ENCODE results near the gene SLC5A8. TPM values are rescaled to one million over a fixed set of nuclear protein-coding genes. Genes with fewer than 3 reads are reported as not detected.

Gene SLC5A8
- total and polyA plus RNA-seq, 9 of the 15 experiments (the other 6 are each of a cell fraction or from before 2014, with no cell fraction given), result not detected

- no peak for ATAC-seq
- intact Hi-C loops (cut with micrococcal nuclease) (loop anchor here (10.0 kb wide), 1 partner anchor 150 kb away; no protein-coding TSS in a partner anchor), in situ Hi-C loops (cut with MboI) (no loop called here)
- no peak overlapping the region for H2AFZ ChIP-seq (ENCODE audit: low read depth, low read length)
- 0% methylated on average over 3 of the region's 3 CpGs for WGBS (ENCODE audit: insufficient coverage, low coverage, missing lambda C conversion rate)
- BruUV-seq (replicated peaks), result no TSS peak
- no peak overlapping the region for H3K9ac ChIP-seq (ENCODE audit: insufficient read depth in 1 of 2, low read depth in 2 of 2, low read length in 2 of 2)
- no peak for FAIRE-seq
- H3K4me2 ChIP-seq (ENCODE audit: insufficient read depth, low read length), result no peak overlapping the region
- H3K9me3 ChIP-seq (replicated peaks; ENCODE audit: control insufficient read depth, insufficient read depth, low read depth, low read length), result no peaks in the 10 kb centered on the region
- no peak overlapping the region for H3K27ac ChIP-seq (ENCODE audit: extremely low read depth, low read depth, low read length)
- H3K4me3 ChIP-seq, result no peak overlapping the region
- ChIA-PET CTCF (ENCODE audit: low intra/inter-chr PET ratio) (no interaction called here), POLR2A (interaction anchor here (0.9 kb wide), 1 partner anchor 14 kb away, joined by 4 read pairs; no protein-coding TSS in a partner anchor)
- TF ChIP-seq ATF2 (CRISPR knock-in tag; IDR thresholded peaks at IDR 0.05) (no peak), ZNF224 (CRISPR knock-in tag; IDR thresholded peaks at IDR 0.05) (no peak), ZNF778 (CRISPR knock-in tag; IDR thresholded peaks at IDR 0.05) (no peak), MAFG (tag; conservative IDR thresholded peaks at IDR 0.05) (no peak), ZNF217 (CRISPR knock-in tag; IDR thresholded peaks at IDR 0.05) (no peak), FOXM1 (IDR thresholded peaks at IDR 0.05; ENCODE audit: low read depth) (no peak), FOXM1 (CRISPR knock-in tag; IDR thresholded peaks at IDR 0.05; ENCODE audit: low read depth) (no peak), RBM39 (optimal IDR thresholded peaks at IDR 0.05; ENCODE audit: low read depth, low read length) (no peak), ZNF143 (CRISPR knock-in tag; IDR thresholded peaks at IDR 0.05) (no peak), PHF20 (IDR thresholded peaks at IDR 0.05; ENCODE audit: partially characterized antibody) (no peak), ZNF140 (CRISPR knock-in tag; IDR thresholded peaks at IDR 0.05) (no peak), ATF1 (CRISPR knock-in tag; IDR thresholded peaks at IDR 0.05) (no peak), ATF1 (tag; IDR thresholded peaks at IDR 0.05) (no peak), CREM (IDR thresholded peaks at IDR 0.05; ENCODE audit: low read depth) (no peak), THRB (CRISPR knock-in tag; conservative IDR thresholded peaks at IDR 0.05) (no peak), TFAP4 (CRISPR knock-in tag; IDR thresholded peaks at IDR 0.05; ENCODE audit: borderline replicate concordance) (no peak), NR0B1 (IDR thresholded peaks at IDR 0.05; ENCODE audit: partially characterized antibody) (no peak), ZNF175 (CRISPR knock-in tag; IDR thresholded peaks at IDR 0.05; ENCODE audit: low read depth) (no peak)
- no peaks in the 10 kb centered on the region for H3K27me3 ChIP-seq (ENCODE audit: control insufficient read depth in 2 of 2, insufficient read depth in 2 of 2, low read length in 2 of 2)
- no peaks in the 10 kb centered on the region for H3K9me1 ChIP-seq (ENCODE audit: control insufficient read depth, insufficient read depth, low read length)
- H4K20me1 ChIP-seq (replicated peaks; ENCODE audit: control insufficient read depth, insufficient read depth, low read length), result no peaks in the 10 kb centered on the region
- H3K79me2 ChIP-seq (ENCODE audit: control insufficient read depth, insufficient read depth, low read length), result no peaks in the 10 kb centered on the region
- H3K4me1 ChIP-seq (replicated peaks in 1 of 2; ENCODE audit: control insufficient read depth in 2 of 2, insufficient read depth in 2 of 2, low read length in 2 of 2), result no peaks in the 10 kb centered on the region
- no peaks in the 10 kb centered on the region for H3K36me3 ChIP-seq (ENCODE audit: control insufficient read depth, insufficient read depth, low read length)
- DNase-seq (ENCODE audit: extremely low read depth in 1 of 4, low spot score in 3 of 4), result no peak
These were observed 35.5 kb downstream of the SLC5A8 start for GRCh38 chr12:101174541-101174940.
